GM18951 (cell line): Measurements from ENCODE around the gene AP4E1.
"Not testable (repeated sequence)": the region's sequence is repeated elsewhere in the genome, so short reads cannot be mapped to it uniquely, and the experiment has no call there.

Source experiments
- POLR2A ChIP-seq: IDR thresholded peaks from 4 replicates; pipeline ENCODE4 v1.6.1; 2011; ENCODE audit warnings: mild to moderate bottlenecking; ENCODE audit not compliant: insufficient read length, insufficient read depth; ENCODE audit errors: extremely low read depth
- in situ Hi-C: fragments of 300-500 bp; cut with MboI; formaldehyde crosslinking; loops from one replicate; pipeline ENCODE4 v1.12.0; 2022; ENCODE audit warnings: low sequenced_read_pairs, mixed read lengths, inconsistent platforms; ENCODE audit not compliant: unreplicated experiment

AP4E1 gene

GRCh38 chr15:50908209-50909009 lies at the start of gene AP4E1:
Gene AP4E1 (plus strand): TSS chr15:50908683. CDS start chr15:50908779, 96 bp downstream.
- in situ Hi-C loops, result loop anchor here (10.0 kb wide), 1 partner anchor 224 kb away; the partner anchor contains the start of gene TRPM7
- TF ChIP-seq POLR2A, result peak; percentile 80

- in situ Hi-C loops, result no loop called here
- no peak for TF ChIP-seq POLR2A
These were observed 47.7 kb upstream of the AP4E1 start for GRCh38 chr15:50860824-50861223.

- TF ChIP-seq POLR2A, result no peak
- in situ Hi-C loops, result no loop called here
These were observed 45.9 kb upstream of the AP4E1 start for GRCh38 chr15:50862553-50862952.

GRCh38 chr15:50864873-50865272 lies 43.6 kb upstream of the AP4E1 start:
- in situ Hi-C loops, result no loop called here
- no peak for TF ChIP-seq POLR2A

GRCh38 chr15:50865515-50866353 lies 42.7 kb upstream of the AP4E1 start:
- in situ Hi-C loops, result no loop called here
- TF ChIP-seq POLR2A, result no peak

- TF ChIP-seq POLR2A, result no peak
- in situ Hi-C loops, result no loop called here
These were observed 36.7 kb upstream of the AP4E1 start for GRCh38 chr15:50871832-50872231.

- in situ Hi-C loops, result no loop called here
- TF ChIP-seq POLR2A, result no peak
These were observed 35.6 kb upstream of the AP4E1 start for GRCh38 chr15:50872832-50873426.

GRCh38 chr15:50873935-50874361 lies 34.5 kb upstream of the AP4E1 start:
- TF ChIP-seq POLR2A, result no peak
- in situ Hi-C loops, result no loop called here

GRCh38 chr15:50875238-50875637 lies 33.2 kb upstream of the AP4E1 start:
- in situ Hi-C loops, result not testable (repeated sequence)

- no peak for TF ChIP-seq POLR2A
- in situ Hi-C loops, result no loop called here
These were observed 32.1 kb upstream of the AP4E1 start for GRCh38 chr15:50876260-50876988.

GRCh38 chr15:50876989-50877360 lies 31.5 kb upstream of the AP4E1 start:
- TF ChIP-seq POLR2A, result no peak
- in situ Hi-C loops, result no loop called here

GRCh38 chr15:50879016-50879617 lies 29.4 kb upstream of the AP4E1 start:
- in situ Hi-C loops, result no loop called here

More at GRCh38 chr15:50879016-50879617, 29.4 kb upstream of the AP4E1 start:
- no peak for TF ChIP-seq POLR2A
